Stomach (tissue), 4 donors: ENCODE measurements around the gene CD247.

Source experiments
- POLR2A ChIP-seq, 4 donors: fragments of 450-650 bp; IDR thresholded peaks; one replicate each; pipeline ENCODE4 v1.6.1; 2016; ENCODE audit warnings: antibody characterized with exemption in 4 of 4, control low read depth in 2 of 4, mild to moderate bottlenecking in 1 of 4, moderate library complexity in 1 of 4
- POLR2AphosphoS5 ChIP-seq, 3 donors: sonication (generic); formaldehyde crosslinking; IDR thresholded peaks; one replicate each; pipeline ENCODE4 v1.6.1; 2016; ENCODE audit warnings: antibody characterized with exemption in 3 of 3
- TF ChIP-seq, protein P1 (sequence below), 7 experiments: fragments of 450-650 bp in 4 of 7; fragments of 200-600 bp in 3 of 7; sonication (generic) in 3 of 7; IDR thresholded peaks; one replicate each; pipeline ENCODE4 v1.5.1; 2016 to 2019; ENCODE audit warnings: antibody characterized with exemption in 7 of 7, control low read depth in 2 of 7, mild to moderate bottlenecking in 1 of 7

DNA sequence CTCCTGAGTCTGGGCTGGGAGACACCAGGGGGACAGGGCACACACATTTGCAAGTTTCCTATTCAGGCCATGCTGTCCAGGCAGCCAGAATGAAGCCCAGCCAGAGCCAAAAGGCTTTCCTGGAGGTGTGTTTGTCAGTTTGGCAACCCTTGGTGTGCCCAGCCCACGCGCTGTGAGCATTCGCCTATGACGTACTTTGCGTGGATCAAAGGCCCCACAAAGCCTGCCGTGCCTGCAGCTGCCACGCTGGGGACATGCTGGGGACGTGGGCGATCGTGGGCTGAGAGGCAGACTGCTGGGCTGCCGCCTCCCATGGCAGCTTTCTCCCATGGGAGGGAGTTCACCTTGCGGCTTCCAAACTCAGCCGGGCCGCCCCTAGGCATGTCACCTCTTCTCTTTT lies 57.5 kb downstream of the CD247 start:
- TF ChIP-seq POLR2A (IDR thresholded peaks at IDR 0.05), result no peak
- TF ChIP-seq POLR2AphosphoS5 (IDR thresholded peaks at IDR 0.05), result no peak
- TF ChIP-seq, protein P1, sequence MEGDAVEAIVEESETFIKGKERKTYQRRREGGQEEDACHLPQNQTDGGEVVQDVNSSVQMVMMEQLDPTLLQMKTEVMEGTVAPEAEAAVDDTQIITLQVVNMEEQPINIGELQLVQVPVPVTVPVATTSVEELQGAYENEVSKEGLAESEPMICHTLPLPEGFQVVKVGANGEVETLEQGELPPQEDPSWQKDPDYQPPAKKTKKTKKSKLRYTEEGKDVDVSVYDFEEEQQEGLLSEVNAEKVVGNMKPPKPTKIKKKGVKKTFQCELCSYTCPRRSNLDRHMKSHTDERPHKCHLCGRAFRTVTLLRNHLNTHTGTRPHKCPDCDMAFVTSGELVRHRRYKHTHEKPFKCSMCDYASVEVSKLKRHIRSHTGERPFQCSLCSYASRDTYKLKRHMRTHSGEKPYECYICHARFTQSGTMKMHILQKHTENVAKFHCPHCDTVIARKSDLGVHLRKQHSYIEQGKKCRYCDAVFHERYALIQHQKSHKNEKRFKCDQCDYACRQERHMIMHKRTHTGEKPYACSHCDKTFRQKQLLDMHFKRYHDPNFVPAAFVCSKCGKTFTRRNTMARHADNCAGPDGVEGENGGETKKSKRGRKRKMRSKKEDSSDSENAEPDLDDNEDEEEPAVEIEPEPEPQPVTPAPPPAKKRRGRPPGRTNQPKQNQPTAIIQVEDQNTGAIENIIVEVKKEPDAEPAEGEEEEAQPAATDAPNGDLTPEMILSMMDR (IDR thresholded peaks at IDR 0.05), result no peak
